Kidney glomerular epithelial cell (primary cell): Measurements from ENCODE around the gene PLCG1.

ENCODE experiments used
- DNase-seq: peaks from one replicate; lab custom pipeline; 2025; lab: John Stamatoyannopoulos, UW

PLCG1 gene

GRCh38 chr20:41142245-41142644 lies 4.9 kb downstream of the PLCG1 start:
- DNase-seq = no peak

DNA sequence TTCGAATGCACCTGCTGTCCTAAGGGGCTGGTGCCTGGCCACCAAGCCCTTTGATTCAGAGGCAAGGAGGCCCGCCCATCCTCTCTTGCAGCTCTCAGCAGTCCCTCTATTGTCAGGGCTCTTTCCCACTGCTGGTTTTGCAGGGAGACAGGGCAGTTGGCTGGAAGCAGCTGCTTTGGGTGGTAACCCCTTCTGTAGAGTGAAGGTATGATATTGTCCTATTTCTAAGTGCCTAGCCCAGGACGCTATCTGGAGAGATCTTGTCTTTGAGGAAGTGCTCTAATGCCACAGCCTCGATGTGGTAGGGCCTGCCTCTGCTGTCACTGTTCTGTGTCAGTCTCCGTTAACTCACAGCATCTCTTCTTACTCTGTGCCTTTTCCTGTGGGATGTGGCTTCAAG lies 5.6 kb downstream of the PLCG1 start:
- no peak for DNase-seq

- DNase-seq = no peak
These were observed 6.0 kb downstream of the PLCG1 start for GRCh38 chr20:41143354-41143753.

- no peak for DNase-seq
These were observed 8.0 kb downstream of the PLCG1 start for GRCh38 chr20:41145317-41145716.

DNA sequence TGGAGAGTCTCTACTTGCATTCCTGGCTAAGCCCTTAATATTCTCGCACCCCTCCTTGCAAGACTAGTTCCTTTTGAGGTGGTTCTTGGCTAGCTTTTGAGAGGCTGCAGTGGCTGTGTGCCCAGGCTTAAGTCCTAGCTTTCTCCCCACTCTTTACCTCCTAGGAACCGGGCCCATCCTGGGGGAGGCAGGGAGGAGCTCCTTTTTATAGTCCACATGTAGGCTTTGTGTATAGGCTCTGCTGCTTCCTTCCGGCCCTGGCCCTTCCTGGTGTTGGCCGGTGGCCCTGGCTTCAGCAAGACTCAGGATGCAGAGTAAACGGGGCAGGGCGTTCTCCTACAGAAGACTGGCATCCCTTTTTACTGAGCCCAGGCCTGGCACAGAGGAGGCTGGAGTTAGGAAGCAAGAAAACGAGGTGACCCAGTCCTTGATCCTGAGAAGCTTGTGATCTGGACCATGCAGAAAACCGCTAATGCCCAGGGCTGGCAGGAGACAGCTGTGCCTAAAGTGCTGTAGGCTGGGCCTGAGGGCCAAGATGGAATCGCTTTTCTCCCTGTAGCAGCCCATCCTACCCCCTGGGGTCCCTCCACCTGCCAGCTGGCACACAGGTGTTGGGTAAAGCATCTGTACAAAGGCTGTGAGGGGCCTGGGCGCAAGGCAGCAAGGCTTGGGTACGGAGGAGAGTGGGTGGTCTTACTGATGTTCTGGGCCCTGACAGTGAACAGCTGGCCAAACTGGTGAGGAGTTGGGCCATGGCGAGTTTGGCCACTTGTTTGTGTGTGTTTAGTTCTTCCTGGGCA lies 8.7 kb downstream of the PLCG1 start:
- no peak for DNase-seq

GRCh38 chr20:41147767-41148191 lies 10.4 kb downstream of the PLCG1 start:
- no peak for DNase-seq

DNA sequence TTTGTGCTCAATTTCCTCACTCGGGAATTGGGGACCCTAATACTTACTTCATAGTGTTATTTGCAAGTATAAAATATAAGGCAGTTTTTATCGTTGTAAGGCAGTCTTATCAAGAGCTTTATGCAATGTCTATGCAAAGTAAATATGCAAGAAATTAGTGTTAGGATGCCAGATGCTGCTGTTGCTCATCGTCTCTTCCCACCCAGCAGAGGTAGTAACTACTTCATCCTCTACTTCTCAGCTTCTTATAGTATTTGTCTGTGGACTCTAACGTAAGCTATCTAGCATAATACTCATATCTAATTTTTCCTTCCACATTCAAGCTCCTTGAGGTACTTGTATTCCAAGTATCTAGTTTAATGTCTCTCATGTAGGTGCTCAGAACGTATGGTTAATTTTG lies 11.6 kb downstream of the PLCG1 start:
- DNase-seq = no peak

DNA sequence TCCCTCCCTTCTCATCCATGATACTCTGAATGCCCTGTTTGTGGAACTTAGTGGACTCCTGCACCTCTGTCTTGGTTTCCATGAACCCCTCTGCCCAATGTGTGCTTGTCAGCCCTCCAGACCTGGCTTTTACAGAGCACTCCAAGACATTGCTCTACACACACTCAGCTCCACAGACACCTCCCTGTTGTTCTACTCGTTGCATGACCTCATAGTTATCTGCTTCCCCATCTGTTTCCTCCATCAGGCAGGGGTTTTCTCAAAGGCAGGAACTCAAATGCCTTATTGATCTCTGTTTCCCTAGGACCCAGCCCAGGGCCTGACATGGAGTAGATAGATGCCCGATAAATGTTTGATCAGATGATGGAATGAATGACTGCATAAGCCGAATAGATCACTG lies 13.3 kb downstream of the PLCG1 start:
- no peak for DNase-seq

DNA sequence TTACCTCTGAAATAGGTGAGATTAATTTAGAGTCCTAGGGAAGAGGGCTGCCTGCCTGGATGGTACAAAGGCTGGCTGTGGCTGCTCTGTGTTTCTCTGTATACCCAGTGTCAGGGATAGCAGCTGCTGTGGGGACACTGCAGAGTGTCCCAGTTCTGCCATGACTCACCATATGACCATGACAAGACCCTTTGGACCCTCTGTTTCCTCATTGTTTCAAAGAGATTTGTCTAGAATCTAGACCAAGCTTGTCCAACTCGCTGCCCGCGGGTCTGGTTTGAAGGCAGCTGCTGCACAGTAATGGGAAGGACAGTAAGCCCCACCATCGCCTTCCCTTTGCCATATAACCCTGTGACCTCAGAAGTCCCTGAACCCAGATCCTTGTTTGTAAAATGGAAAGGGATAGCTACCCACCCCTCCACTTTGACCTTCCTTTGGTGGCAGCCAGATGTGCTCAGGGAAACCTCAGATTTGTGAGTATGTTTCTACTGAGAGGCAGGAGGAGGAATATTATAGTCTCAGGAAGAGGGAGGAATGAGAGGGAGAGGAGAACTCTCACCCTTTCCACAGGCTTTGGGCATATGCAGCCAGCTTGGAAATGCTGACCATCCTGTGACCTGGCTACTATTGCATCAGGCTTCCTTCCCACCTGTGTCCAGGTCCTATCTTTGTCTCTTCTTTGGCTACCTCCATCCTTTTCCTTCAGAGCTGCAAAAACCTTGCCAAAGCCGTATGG lies 14.0 kb downstream of the PLCG1 start:
- no peak for DNase-seq

DNA sequence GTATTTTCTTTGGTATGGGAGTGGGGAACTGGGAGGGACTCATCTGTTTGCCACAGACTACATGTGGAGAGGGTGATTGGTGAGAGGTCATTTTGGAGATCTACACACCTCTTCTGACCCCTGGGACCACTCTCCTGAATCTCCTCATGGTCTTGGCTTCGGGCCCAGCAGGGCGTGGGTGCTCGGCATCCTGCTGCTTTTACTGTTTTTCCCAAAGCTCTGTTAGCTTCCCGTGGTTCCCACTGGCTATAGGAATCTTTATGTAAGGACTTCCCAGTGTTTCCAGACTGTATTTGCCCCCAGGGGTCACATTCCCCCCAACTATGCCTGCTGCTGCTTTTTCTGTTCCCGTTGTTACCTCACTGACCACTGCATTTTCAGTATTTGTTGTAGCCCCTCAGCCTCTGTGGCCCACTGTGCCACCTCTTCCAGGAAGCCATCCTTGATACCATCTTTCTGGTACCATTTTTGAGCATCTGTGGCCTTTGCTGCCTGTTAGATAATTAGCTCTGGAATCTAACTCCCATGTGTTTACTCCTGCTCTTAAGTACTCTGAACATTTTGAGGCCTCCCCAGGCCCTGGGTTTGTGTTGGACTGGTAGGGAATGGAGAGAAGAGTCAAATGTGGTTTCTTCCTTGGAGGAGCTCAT lies 14.9 kb downstream of the PLCG1 start:
- DNase-seq = no peak

DNA sequence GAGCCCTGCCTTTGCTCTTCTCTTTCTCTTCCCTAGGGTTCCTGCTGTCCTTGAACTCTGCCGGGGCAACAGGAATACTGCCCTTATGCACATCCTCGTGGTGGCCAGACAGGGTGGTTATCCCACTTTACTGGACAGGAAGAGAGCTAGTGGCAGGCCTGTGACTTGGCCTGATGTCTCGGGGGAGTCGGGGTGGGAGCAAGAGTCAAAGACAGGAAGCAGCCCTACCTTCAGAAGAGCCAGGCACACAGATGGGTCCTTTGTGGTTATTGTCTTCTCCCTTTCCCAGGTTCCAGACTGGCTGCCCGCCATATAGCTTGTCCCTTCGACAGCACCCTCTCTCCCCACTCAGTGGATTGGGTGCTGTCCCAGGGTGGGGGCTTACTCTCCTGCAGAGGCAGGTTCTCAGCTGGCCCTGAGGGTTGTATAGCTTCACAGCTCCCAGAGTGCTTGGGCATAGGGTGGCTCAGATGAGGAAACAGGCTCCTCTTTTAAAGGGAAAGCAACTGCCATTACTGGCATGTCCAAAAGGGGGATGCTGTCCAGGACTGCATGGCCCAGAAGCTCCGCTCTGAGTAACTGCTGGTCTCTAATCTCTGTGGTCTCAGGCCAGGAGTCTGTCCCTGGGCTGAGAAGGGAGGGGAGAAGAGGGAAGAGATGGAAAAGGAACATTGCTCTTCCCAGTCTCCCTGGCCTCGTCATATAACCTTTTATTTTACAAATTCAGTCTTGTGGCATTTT lies 17.3 kb downstream of the PLCG1 start:
- DNase-seq = no peak

DNA sequence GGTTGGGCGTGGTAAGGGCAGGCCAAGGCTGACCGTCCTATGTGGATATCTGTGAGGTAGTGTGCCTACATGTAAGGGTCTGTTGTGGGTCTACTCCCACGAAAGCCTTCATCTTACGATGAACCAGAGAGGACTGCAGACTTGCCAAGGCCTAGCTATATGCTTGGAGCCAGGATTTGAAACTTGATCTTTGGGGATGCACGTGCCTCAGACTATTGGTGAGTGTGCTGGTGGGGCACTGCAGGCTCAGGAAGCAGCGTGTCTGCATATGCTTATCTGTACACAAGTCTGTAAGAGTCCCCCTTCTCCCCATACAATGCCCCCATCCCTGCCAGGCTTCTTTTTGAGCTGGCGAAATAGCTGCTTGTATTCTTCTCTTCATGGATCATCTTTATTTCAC lies 17.9 kb downstream of the PLCG1 start:
- DNase-seq = no peak

- no peak for DNase-seq
These were observed 20.8 kb downstream of the PLCG1 start for GRCh38 chr20:41158082-41158625.

- no peak for DNase-seq
These were observed 22.2 kb downstream of the PLCG1 start for GRCh38 chr20:41159547-41159946.

GRCh38 chr20:41160686-41161085 lies 23.3 kb downstream of the PLCG1 start:
- DNase-seq = no peak

DNA sequence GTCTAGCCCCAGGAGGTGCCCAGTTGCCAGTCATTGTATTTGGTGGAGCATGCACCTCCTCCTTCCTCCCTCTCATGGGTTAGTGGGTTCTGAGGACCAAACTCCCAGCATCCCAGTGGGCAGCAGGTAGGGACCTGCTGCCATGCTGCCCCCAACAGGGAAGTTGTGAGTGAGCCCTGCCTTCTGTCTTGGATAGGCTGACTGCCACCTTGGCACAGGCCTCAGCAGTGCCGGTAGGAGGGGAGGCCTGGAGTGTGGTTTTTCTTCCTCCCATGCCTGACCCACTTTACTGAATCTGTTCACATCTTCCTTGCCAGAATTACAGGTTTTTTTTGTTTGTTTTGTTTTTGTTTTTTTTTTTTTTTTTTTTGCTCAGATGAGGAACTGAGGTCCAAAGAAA lies 24.5 kb downstream of the PLCG1 start:
- no peak for DNase-seq

DNA sequence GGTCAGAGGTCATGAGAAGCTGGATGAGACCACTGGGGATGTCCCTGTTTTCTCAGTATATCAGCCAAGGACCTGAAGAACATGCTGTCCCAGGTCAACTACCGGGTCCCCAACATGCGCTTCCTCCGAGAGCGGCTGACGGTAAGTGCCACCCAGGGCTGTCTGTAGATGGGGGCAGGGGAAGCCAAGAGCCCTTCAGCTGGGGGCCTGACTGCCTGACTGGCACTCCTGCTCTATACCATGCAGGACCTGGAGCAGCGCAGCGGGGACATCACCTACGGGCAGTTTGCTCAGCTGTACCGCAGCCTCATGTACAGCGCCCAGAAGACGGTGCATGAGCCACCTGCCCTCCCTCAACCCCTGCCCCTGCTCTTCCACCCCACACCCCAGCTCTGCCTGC lies 25.1 kb downstream of the PLCG1 start:
- DNase-seq = no peak

GRCh38 chr20:41163821-41164220 lies 26.5 kb downstream of the PLCG1 start:
- DNase-seq = no peak

GRCh38 chr20:41165001-41165882 lies 27.9 kb downstream of the PLCG1 start:
- no peak for DNase-seq

GRCh38 chr20:41166201-41167117 lies 29.1 kb downstream of the PLCG1 start:
- DNase-seq = no peak
